DMS53 (cell line): ENCODE data around the gene C10orf90.

ENCODE experiments used
- DNase-seq: peaks from one replicate; lab custom pipeline; 2025; lab: John Stamatoyannopoulos, UW

The C10orf90 gene

DNA sequence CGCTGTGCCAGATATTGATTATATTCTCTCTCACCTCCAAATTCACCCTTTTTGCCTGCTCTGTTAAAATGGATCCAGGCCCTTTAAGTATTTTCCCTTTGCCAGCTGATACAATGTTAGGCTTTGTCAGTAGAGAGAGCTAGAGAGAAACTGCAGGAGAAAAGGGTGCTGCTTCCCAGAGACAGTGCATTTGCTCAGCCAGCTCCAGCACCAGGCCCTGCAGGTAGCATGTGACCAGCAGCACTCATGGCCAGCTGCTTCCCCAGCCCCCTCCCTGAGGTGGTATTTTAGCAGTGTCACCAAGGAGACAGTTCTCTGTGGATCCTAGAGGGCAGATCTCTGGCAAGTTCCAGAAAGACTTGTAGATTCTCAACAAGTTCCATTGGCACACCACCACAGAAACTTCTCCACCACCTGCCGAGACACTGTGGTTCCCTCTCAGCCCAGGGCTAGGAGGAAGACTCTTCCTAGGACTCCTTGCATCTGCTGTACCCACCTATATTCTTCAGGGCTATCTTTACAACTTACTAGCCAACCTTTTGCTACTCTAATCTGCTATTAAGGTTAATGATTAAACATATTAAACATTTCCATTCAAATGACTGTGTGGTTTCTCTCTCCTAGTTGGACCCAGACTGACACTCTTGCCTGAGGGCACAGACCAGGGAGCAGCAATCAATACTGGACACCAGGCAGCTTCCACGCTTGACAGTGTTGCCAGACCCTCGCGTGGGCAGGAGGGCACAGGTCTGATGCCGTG, 246.6 kb downstream of the C10orf90 start:
- DNase-seq: peak; percentile 31

DNA sequence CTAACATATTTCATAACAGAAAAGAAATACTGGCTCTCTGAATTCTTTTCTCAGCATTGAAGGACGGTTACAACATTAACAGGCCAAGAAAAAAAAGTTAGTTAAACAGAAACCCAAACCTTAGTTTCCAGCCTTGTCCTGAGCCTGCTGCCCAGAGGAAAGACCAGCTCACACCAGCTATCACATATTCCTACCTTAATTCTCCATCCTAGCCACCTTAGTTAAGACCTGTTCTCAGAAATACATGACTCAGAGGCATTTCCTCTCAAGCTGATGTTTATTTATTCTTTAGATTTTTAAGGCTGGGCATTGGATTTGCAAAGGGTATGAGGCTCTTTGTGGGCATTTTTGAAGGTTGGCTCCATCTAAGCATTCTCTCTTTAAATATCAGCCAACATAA, 247.9 kb downstream of the C10orf90 start:
- peak; percentile 19 for DNase-seq

DNA sequence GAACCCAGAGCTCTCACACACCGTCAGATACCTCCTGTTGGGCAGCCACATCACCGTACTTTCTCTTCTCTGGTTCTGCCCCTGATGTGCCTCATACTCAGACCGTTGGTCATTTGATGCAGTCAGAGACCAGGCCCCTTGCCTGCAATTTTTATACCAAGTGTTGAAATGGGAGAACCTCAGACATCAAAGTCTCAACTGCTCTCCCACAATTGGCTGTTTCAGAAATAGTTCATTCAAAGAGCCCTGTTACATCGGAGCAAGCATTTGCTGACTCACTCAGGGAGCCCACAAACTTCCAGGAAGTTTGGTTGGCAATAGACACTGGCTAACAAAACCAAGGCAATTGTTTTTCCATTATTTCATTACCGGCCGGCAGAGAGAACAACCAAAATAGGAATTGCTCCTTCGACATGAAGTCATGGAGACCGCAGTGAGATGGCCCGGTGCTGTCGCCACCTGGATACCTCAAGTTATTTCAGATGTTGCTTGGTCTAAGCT, 248.7 kb downstream of the C10orf90 start:
- peak; percentile 8 for DNase-seq

DNA sequence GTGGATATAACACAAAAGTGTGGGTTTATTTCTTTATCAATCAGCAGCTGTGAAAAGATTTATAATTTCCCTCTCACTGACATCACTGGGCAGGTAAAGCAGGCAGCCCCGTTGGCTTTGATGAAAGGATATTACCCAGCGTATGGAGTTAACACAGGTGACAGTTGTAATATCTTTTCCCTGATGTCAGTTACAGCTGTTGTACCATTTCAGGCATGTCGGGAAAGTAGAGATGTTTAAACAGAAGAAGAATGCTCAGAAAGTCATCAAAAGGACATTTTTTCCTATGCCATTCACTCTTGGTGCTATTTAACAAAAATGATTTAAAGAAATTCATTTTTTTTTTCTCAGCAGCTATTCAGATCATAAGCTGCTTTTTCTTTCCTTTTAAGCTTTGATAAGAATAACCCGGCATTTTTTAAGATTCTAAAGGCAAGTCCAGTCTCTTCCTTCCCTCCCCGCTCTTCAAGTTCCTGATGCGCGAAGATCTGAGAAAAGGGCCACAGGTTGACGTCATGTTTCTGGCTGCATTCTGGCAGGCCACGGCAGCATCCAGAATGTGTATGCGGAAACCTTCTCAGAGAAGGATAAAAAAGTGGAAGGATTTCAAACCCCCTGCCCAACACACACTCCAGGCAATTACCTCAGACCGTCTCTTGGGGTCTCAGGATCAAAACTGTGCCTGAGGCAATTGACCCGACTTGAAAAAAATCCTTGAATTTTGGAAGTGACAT, 249.8 kb downstream of the C10orf90 start:
- peak; percentile 18 for DNase-seq

DNA sequence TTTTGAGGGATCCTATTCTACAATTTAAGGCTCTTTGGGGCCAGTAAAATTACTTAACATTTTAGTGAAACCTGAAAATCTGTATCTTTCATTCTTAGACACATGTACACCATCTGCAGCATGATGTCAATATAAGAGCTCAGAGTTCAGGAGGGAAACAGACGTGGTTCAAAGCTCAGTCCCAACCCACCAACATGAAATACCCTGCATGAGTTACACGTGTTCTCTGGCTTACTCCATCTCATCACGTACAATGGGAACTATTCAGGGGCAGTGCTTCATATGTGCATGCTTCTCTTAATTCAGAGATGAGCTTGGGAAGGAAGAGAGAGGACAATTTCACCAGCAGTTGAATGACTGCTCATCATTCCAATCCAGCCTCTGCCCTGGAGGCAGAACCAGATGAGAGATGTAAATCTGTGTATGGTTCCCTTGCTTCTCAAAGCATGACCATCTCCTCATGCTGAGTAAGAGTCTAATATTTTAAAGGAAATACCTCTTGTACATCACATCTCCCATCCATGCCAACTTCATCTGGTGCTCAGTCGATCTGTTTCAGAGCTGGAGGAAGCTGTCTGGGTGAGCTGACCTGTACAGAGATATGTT, 253.2 kb downstream of the C10orf90 start:
- no peak for DNase-seq

DNA sequence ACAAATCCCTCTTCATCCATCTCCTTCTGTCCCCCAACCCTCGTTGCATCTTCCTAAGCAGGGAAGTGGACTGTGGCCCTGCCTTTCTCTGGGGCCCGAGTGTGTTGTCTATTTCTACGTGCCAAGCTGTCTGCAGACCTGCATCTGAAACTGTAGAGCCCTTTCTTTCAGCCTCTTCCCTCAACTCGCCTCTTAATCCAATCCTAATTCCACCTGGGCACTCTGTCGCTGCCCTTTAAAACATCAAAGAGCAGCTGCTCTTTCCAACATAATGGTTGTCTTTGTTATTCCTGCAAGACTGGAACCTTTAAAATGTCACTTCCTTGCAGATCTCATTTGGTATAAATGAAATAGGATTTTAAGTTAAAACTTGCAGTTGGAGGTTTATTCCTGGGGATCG, 260.7 kb downstream of the C10orf90 start:
- no peak for DNase-seq

DNA sequence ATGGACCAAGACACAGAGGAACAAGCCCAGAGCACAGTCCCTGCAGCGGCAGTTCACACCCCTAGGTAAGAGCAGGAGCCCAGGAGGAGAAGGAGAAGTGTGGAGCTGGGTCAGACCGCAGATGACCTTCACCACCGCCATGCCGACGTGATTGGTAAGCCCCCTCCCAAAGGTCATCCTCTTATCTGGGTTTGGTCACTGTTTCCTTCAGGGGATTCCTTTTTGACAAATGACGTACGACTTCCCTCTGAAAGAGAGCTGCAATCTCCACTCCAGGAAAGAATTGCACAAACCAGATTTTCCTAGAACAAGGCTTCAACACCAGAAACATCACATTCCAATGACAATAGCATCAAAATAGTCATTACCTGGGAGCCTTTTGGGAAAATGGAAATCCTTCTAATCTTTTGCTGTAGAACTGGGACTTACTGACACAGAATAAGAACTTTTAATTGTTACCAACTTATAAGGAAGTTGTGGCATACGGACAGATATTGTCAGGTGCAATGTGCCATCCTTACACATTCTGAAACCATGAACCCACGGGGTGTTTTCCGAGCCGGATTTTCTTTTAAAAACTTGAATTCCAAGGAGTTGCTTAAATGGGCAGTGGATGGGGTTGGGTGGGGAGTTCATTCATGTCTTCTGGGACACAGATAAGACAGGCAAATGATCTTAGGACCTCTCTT, 261.4 kb downstream of the C10orf90 start:
- no peak for DNase-seq

DNA sequence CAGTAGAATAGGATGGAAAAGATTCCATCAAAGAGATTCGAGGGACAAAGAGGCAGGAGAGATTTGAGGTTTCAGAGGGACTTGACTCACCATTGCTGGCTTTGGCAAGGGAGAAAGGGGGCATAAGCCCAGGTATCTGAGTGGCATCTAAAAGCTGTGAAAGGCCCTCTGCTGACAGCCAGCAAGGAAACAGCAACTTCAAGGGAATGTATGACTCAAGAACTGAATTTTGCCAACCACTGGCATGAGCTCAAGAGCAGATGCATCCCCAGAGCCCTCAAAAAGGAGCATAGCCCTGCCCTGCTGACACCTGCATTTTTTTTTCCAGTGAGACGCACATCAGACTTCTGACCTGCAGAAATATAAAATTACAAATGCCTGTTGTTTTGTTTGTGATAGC, 262.7 kb downstream of the C10orf90 start:
- no peak for DNase-seq

DNA sequence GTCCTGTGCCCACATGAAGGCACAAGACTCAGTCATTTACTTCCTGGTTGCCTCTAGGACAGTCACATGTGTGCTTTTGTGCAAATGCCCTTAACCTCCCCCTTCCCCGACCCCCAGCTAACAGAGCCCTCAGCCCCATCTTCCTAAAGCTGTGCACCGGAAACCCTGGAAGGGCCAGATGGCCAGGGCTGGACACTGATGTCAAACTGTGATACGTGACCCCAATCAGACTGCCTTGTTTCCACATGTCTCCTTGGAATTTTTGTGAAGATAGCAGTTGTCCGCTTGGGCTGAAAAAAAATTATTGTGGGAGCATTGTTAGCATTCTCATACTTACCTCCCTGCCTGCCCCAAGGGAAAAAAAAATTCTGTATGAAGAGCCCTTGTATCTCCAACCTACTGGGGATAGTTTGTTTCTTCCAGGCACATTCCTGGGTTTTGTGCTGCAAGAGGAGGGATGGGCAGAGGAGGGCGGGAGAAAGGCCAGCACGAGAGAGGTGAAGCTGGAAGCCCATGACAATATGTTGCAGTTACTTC, 265.2 kb downstream of the C10orf90 start:
- DNase-seq: no peak

DNA sequence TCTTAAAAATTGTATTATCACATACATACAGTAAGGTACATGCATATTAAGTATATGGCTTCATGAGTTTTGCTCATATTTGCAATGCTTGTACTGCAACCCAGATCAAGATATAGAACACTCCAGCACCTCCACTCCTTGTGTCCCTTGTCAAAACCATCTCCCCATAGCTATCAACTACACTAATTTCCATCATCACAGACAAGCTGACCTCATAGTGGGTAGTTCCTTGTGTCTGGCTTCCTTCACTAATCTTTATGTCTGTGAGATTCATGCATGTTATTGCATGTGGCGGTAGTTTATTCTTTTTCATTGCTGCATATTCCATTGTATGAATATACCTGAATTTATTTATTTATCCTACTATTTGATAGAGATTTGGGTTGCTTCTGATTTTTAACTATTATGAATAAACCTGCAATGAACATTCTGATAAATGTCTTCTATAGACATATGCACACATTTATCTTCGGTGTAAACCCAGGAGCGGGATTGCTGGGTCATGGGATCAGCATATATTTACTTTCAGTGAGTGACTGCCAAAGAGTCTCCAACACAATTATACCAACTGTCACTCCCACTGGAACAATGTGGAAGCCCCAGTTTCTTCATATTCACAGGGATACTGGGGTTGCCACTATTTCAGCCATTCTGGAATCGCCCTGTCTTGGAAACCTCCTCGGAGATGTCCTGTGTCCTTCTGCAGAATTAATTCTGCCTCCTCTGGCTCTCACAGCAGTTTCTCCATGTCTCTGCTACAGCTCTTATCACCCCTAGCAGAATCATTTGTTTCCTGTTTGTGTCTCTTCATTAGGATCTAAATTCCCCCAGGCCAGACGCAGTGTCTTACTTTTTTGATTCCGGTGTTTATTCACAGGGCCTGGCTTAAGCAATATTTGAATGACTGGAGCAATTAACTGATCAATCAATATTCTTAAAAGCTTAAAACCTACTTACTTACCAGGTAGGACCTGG, 267.5 kb downstream of the C10orf90 start:
- no peak for DNase-seq

DNA sequence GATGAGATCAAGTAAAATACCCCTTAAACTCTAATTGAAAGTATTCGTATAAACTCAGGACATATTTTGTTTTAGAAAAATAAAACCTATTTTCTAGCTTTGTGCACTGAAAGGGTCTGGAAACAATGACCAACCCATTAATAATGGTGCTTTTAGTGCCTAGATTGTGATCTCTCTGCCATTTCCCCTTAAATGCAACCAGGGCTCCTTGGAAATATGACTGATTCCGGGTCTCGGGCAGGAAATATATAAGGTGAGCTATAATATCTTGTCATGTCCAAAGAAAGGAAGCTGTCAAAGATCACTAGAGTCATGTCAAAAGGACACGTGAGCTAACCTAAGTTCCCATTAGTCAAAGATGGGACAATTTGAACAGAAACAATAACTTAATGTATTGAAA, 269.9 kb downstream of the C10orf90 start:
- no peak for DNase-seq

DNA sequence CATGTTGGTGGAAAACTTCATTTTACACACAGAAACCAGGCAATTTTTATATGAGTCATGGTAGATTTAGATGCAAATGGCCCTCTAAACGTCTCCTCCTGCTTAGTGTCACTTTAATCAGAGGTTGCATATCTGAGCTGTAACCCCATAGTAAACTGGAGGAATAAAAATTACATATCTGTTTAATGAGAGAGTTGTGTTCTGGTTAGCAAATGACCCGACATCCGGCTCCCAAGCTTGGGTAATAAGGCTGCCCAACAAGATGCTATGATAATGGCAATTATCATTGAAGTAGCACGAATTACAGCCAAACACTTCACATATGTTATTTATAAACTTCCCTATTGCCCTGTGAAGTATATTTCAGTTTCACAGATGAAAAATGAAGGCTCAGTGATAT, 271.6 kb downstream of the C10orf90 start:
- no peak for DNase-seq

DNA sequence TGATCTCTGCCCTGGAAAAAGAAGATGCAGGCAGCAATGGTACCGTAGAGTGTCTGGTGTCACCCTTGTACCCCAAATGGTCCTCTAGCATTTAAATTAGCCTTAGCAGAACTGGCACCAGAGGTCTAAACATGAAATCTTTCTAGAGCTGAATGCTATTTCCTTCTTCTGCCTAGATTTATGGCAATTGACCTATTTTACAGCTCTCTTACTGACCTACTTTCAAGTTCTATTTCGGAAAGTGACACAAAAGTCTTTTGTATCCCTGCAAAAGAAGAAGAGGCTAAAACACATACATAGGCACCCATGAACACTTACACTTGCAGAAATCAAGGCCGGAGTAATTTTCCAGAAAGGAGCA, 272.1 kb downstream of the C10orf90 start:
- DNase-seq: no peak

DNA sequence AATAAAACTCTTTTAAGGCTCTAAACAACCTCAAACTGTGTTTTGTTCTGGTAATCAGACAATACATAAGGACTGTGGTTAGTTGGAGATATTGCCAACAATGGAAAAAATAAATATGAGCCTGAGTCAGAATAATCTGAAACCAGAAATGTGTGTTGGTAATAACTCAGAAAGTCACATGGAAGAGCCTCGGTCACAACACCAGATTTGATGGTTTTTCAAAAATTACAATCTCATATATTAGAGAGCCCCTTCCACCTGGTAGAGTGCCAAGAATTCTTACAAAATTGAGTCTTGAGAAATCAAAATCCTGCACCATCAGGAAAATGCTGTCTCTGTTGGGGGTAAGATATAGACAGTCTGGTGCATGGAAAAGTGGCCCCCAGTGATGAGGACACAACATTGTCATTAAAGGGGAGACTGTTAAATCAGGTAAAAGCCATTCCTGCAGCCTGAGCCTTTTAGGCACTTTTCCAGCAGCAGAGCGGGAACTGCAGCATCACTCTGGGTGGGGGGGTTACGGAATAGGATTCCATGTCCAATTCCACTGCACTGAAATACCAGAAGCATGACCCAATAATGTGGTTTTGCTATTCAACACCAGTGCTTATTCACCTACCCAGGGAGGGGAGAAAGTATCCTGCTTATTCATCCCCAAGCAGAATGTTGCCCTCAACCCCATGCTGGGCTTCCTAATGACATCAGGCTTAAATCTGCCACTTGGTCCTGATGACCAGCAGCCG, 272.7 kb downstream of the C10orf90 start:
- no peak for DNase-seq

DNA sequence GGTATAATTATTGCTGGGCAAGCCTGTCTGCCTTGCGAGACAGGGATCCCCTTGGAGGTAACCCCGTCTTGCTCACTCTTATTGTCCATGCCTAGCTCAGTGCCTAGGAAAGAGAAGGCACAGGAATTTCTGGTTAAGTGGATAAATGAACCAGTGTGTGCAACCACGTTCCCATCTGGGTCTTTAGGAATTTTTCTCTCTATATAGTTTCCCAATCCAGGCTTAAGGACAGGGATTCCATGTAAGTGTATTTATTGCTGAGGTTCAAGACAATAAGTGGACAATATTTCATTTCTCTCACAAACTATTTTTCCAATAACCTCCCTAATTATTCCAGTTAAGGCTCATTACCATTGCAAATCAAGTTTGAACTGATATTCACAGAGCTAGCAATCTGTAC, 273.3 kb downstream of the C10orf90 start:
- no peak for DNase-seq

DNA sequence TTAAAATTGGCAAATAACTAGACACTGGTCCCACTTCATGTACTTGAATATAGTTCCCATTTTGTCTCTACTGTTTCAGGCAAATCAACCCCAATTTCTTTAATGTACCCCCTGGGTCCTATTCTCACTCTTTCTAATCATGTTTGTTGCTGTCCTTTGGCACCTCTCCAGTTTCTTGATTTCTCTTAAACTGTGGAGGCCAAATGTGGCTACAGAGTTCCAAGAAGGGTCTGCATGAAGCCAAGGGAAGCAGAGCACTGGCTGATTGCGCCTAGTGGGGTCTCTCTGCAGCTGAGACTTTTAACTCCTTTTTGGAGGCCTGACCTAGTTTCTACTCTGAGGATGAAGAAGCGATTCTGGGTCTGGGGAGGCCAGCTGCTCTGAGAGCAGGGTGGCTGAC, 275.5 kb downstream of the C10orf90 start:
- no peak for DNase-seq

DNA sequence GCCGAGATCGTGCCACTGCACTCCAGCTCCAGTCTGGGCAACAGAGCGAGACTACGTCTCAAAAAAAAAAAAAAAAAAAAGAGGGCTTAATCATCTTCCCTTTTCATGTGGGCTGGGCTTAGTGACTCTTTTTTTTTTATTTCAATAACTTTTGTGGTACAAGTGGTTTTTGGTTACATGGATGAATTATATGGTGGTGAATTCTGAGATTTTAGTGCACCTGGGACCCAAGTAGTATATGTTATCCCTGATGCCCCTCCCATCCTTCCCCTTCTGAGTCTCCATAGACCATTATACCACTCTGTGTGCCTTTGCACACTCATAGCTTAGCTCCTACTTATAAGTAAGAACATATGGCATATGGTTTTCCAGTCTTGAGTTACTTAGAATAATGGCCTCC, 277.4 kb downstream of the C10orf90 start:
- no peak for DNase-seq

DNA sequence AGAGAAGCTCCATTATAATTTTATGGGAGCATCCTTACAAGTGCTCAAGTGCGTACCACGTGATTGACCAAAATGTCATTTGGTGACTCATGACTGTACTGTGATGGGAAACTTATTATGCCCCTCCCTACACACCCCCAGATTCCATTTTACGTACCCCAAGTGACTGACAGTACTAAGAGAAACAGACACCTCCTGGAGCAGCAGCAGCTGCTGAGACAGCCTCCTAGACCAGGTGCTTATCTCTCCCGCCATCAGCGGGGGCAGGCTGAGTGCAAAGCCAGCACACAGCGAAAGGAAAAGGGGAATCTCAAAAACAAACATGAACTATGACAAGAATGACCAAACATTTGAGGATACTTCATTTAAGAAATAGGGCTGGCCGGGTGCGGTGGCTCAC, 278.0 kb downstream of the C10orf90 start:
- DNase-seq: no peak

DNA sequence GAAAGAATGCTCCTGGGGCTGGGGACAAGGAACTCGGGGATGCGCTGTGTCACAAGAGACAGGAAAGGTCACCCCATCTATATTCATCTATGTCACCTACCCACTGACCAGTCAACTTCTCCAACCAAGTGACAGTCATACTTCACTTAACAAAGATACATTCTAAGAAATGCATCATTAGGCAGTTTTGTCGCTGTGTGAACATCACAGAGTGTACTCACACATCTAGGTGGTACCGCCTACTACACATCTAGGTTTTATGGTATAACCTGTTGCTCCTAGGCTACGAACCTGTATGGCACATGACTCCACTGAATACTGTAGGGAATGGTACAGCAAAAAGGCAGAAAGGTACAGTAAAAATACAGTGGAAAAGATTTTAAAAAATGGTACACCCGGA, 278.4 kb downstream of the C10orf90 start:
- DNase-seq: no peak

DNA sequence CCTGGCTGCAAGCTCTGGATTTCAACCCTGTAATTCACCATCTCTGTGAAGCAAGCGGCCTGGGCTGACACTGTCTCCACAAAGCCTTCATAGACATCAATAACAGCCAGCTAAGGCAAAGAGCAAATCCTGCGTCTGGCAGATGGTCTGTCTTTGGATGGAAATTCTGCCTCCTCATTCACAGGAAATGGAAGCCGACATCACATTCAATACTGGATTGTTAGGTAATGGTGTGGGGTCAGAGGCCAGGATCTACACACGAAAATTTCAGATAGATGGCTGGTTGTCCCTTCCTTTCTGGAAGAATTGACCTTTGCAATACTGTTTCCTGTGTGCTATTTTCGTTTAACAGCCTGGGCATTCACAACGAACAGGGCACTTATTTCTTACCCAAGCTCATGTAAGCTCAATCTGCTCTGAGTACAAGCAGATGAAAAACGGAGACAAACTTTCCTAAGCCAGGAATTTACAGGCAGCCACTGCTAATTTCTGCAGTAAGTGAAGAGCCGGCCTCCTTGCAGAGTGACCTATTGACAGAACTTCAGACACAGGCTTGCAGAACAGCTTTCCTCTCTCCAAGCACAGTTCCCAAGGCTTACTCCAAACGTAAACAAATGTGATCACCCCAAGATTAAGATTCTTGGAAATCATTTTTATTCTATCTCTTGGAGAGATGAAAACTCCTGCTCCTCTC, 279.2 kb downstream of the C10orf90 start:
- no peak for DNase-seq
